Stomach smooth muscle (tissue), 2 donors: ENCODE results near the gene PPP6R3.
"Not testable (repeated sequence)": the region's sequence is repeated elsewhere in the genome, so short reads cannot be mapped to it uniquely, and the experiment has no call there.

Experiments used
- H3K27ac ChIP-seq: one replicate; pipeline ENCODE4 v1.7.0; 2013; ENCODE audit warnings: mild to moderate bottlenecking, low read length, inconsistent platforms
- H3K27me3 ChIP-seq, 2 donors: one replicate each; pipeline ENCODE4 v1.7.0; 2013; ENCODE audit warnings: low read length in 2 of 2; ENCODE audit not compliant: insufficient read depth in 2 of 2, control insufficient read depth in 1 of 2
- H3K36me3 ChIP-seq, 2 donors: one replicate each; pipeline ENCODE4 v1.7.0; 2013; ENCODE audit warnings: low read length in 2 of 2; ENCODE audit not compliant: control insufficient read depth in 2 of 2, insufficient read depth in 2 of 2
- H3K4me1 ChIP-seq: one replicate; pipeline ENCODE4 v1.7.0; 2013; ENCODE audit warnings: low read length; ENCODE audit not compliant: control insufficient read depth, insufficient read depth
- H3K4me3 ChIP-seq, 2 donors: one replicate each; pipeline ENCODE4 v1.7.0; 2013; ENCODE audit warnings: low read length in 2 of 2
- H3K9ac ChIP-seq, 2 donors: one replicate each; pipeline ENCODE4 v1.7.0; 2013; ENCODE audit warnings: low read length in 2 of 2, mild to moderate bottlenecking in 1 of 2
- H3K9me3 ChIP-seq, 2 donors: one replicate each; pipeline ENCODE4 v1.7.0; 2013; ENCODE audit warnings: low read length in 2 of 2; ENCODE audit not compliant: control insufficient read depth in 2 of 2
- donor health status: healthy.
- donor health status: Pancreatic carcinoma.

PPP6R3 gene

DNA sequence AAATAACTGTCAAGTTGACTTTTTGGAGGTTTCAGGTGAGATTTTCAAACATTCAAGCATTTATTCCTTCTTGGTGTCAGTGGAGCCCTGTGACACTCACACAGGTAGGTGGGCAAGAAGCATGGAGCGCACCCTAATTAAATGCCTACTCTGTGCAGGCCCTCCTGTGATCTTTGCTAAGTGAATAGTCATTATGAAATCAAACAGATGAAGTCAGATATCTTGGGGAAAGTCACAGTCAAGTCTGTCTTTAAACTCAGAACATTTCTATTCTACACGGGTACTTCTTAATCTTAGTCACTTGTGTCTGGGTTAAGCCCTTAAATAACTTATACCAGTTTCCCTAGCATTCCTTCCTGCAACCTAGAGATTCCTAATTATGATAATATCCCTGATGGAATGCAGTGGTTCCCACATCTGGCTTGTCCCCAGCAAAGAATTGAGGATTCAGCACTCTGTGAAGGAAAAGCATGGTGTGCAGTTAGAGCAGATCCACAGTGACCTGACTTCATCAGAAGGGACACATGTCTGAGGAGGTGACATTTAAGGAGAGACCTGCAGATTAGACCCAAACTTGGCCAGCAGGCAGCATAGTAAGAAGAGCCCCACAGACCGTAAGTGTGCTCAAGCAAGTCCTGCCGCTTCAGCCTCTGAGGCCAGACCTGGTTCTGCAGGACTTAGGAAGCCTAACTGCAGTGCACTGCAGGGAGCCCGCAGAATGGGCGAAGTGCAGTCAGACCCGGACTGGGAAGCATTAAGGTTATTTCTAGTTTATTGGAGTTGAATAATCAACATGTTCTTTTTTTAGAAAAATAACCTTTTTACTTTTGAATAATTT lies 138.5 kb downstream of the PPP6R3 start:
- Histone ChIP-seq H3K4me3 (no peak overlapping the region), H3K9me3 (no peaks in the 10 kb centered on the region), H3K27me3 (no peaks in the 10 kb centered on the region), H3K4me1 (no peaks in the 10 kb centered on the region), H3K9ac (no peak overlapping the region), H3K27ac (no peak overlapping the region), H3K36me3 (peaks cover 71 to 72% of the 10 kb centered on the region in 2 donors)

DNA sequence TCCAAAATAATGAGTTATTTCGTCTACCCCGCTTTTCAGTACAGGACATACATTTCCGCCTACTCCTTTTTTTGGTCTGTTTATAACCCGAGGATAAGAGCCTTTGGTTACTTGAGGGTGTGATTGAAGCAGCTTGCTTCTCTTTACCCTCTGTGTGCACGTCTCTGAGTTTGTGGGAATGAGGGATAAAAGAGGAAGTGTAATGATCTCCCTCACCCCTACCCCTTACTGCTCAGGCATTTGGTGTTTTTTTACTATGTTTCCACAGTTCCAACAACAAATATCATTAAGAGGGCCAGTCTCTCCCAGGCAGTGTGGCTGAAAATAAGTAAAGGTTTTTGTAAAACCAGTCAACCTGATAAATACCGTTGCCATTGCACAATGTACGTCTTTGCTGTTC lies 140.6 kb downstream of the PPP6R3 start:
- Histone ChIP-seq H3K36me3 (peaks cover 78 to 85% of the 10 kb centered on the region in 2 donors), H3K27me3 (no peaks in the 10 kb centered on the region), H3K27ac (no peak overlapping the region), H3K9me3 (no peaks in the 10 kb centered on the region), H3K4me3 (no peak overlapping the region), H3K4me1 (no peaks in the 10 kb centered on the region), H3K9ac (no peak overlapping the region)

DNA sequence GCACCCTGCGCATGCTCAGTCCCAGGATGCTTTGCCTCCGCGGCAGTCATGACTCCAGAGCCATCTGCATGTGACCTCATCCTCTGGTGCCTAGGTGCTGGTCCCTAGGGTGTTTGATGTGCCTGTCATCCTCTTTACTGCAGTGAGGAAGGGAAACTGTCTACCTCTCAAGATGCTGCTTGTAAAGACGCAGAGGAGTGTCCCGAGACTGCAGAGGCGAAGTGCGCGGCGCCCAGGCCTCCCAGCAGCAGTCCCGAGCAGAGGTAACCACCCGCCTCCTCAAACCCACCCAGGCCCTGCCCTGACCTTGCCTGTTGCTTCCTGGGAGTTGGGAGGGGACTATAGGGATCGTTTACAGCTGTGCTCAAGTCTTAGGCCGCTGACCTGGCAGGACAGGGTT lies 149.2 kb downstream of the PPP6R3 start:
- H3K9ac ChIP-seq = no peak overlapping the region
- peaks cover 60 to 73% of the 10 kb centered on the region in 2 donors for H3K36me3 ChIP-seq
- no peak overlapping the region for H3K4me3 ChIP-seq
- no peaks in the 10 kb centered on the region for H3K9me3 ChIP-seq
- H3K27ac ChIP-seq = no peak overlapping the region
- H3K27me3 ChIP-seq = no peaks in the 10 kb centered on the region
- no peaks in the 10 kb centered on the region for H3K4me1 ChIP-seq

DNA sequence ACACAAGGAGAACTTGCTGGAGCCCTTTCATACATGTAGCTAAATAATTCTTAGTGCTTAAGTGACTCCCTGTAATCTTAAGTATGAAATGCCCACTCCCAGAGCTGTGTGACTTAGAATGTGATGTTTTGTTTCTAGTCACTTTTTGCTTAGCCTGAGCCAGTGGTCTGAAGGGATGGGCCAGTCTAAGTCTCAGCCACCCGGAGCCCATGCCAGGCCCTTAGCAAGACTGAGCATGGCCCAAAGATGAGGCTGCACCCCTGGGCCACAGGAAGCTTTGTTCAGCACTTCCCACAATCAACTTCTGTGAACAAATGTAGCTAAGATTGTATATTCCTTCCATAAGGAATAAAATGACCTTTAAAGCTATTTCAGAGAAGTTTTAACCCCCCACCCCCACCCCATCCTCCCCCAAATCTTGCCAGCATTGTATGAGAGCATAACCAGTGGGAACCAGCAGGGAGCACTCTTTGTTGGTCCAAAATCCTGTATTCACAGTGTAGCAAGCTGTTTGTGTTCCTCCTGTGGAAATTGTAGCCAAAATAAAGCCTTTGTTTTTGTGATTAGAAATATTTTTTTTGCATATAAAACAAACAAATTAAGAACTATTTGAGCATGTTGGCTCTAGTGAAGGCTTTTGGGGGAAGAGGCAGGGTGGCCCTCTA lies 150.0 kb downstream of the PPP6R3 start:
- Histone ChIP-seq H3K4me3 (no peak overlapping the region), H3K4me1 (no peaks in the 10 kb centered on the region), H3K27me3 (no peaks in the 10 kb centered on the region), H3K9ac (no peak overlapping the region), H3K9me3 (no peaks in the 10 kb centered on the region), H3K36me3 (peaks cover 62 to 71% of the 10 kb centered on the region in 2 donors), H3K27ac (no peak overlapping the region)

DNA sequence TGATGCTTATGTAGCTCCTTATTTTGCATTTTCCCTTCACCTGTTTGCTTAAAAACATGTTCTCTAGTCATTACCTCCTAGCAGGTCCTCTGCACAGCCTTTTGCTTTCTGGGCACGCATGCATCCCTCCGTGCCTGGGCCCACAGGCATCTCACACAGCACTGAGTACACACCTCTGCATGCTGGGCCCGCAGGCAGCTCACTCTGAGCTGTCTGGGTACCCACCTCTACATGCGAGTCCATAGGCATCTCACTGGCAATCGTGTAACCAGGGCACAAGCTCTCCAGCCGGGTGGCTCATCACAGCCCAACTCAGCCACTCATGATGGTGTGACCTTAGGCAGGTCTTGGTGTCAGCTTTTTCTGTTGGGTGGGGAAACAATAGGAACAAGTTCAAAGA lies 155.1 kb downstream of the PPP6R3 start:
- Histone ChIP-seq H3K27me3 (no peaks in the 10 kb centered on the region), H3K9ac (no peak overlapping the region), H3K4me1 (no peaks in the 10 kb centered on the region), H3K9me3 (peaks cover 0 to 5% of the 10 kb centered on the region in 2 donors), H3K4me3 (no peak overlapping the region), H3K27ac (no peak overlapping the region), H3K36me3 (peaks cover 37 to 41% of the 10 kb centered on the region in 2 donors)

DNA sequence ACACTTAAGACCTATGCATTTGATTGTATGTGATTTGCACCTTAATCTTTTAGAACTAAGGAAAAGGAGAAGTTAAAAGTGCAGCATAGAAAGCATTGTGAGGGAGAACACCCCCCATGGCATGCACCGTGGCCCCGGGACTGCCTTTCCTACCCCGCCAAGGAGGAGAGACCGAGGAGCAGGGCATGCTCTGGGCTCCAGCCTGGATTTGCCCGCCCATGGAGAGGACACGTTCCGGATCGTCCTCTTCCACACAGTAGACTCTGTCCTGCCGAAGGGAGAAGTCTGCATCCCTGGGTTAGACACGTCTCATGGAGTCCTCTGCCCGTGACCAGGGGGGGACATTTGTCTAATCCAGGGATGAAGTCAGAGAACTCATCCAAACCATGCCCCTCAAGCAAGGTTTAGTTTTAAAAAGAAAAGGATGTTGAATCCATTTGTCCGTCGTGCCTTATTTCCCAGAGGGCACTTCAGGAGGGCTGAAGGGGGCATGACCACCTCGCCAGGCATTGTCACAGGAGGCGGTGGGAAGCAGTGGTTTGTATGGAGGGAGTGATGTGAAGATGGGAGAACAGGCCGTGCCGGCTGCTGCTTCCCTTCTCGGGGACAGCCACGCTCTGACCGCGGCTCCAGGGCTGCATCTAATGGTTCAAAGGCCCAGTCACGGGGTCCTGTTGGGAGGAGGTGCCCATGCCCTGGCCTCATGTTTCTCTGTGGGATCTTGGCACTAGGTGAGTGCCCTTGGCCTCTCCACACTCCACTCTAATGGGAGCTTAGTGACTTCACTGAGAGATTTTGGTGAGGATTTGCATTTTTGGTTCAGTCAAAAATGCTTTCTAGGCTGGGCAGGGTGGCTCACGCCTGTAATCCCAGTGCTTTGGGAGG lies 157.6 kb downstream of the PPP6R3 start:
- Histone ChIP-seq H3K27ac (no peak overlapping the region), H3K36me3 (peaks cover 18 to 20% of the 10 kb centered on the region in 2 donors), H3K4me1 (no peaks in the 10 kb centered on the region), H3K4me3 (no peak overlapping the region), H3K9me3 (peaks cover 0 to 5% of the 10 kb centered on the region in 2 donors), H3K9ac (no peak overlapping the region), H3K27me3 (no peaks in the 10 kb centered on the region)

DNA sequence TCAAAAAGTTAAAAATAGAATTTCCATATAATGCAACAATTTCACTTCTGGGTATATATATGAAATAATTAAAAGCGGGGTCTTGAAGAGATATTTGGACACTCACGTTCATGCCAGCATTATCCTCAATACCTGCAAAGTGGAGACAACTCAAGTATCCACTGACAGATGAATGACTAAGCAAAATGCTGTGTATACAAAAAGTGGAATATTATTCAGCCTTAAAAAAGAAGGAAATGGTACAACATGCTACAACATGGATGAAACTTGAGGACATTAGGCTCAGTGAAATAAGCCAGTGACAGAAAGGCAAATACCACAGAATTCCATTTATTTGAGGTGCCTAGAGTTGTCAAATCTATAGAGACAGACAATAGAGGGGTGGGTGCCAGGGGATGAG lies 161.3 kb downstream of the PPP6R3 start:
- no peak overlapping the region for H3K9ac ChIP-seq
- no peaks in the 10 kb centered on the region for H3K4me1 ChIP-seq
- no peaks in the 10 kb centered on the region for H3K36me3 ChIP-seq
- no peak overlapping the region for H3K27ac ChIP-seq
- H3K27me3 ChIP-seq = no peaks in the 10 kb centered on the region
- H3K9me3 ChIP-seq = peaks cover 0 to 5% of the 10 kb centered on the region in 2 donors
- H3K4me3 ChIP-seq = no peak overlapping the region

DNA sequence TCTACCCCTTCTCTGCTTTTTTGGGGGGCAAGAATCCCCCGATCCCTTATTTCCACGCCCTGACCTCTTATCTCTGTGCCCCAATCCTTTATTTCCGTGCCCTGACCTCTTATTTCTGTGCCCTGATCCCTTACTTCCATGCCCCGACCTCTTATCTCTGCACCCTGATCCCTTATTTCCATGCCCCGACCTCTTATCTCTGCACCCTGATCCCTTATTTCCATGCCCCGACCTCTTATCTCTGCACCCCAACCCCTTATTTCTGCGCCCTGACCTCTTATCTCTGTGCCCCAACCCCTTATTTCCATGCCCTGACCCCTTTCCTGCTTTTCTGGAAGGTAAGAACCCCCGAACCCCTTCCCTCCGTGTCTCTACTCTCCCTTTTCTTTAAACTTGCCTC lies 163.2 kb downstream of the PPP6R3 start:
- not testable (repeated sequence) for H3K9ac ChIP-seq, H3K27ac ChIP-seq, H3K4me3 ChIP-seq, H3K36me3 ChIP-seq, H3K9me3 ChIP-seq, H3K4me1 ChIP-seq, H3K27me3 ChIP-seq

DNA sequence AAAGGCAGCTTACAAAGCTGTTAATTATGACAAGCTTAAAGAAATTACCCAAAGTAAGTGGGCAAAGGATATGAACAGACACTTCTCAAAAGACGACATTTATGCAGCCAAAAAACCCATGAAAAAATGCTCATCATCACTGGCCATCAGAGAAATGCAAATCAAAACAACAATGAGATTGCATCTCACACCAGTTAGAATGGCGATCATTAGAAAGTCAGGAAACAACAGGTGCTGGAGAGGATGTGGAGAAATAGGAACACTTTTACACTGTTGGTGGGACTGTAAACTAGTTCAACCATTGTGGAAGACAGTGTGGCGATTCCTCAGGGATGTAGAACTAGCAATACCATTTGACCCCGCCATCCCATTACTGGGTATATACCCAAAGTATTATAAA lies 164.5 kb downstream of the PPP6R3 start:
- H3K27ac ChIP-seq = not testable (repeated sequence)

DNA sequence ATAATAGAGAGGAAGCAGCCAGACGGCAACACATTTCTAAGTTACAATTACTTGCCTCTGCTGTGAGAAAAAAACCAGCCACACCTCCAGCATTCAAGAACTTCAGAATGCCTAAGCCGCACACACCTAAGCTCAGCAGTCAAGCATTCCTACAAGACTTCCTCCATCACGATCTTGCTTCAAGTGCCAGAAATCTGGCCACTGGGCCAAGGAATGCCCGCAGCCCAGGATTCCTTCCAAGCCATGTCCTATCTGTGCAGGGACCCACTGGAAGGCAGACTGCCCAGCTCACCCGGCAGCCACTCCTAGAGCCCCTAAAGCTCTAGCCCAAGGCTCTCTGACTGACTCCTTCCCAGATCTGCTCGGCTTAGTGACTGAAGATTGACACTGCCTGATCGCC lies 165.7 kb downstream of the PPP6R3 start:
- H3K9ac ChIP-seq, H3K36me3 ChIP-seq, H3K9me3 ChIP-seq, H3K27me3 ChIP-seq, H3K27ac ChIP-seq, H3K4me1 ChIP-seq, H3K4me3 ChIP-seq: not testable (repeated sequence)

More for the DNA sequence above, 164.5 kb downstream of the PPP6R3 start:
- H3K4me3 ChIP-seq, H3K36me3 ChIP-seq, H3K27me3 ChIP-seq, H3K9ac ChIP-seq, H3K4me1 ChIP-seq, H3K9me3 ChIP-seq: not testable (repeated sequence)
